ENCODE results near the gene TTC31.

DNA sequence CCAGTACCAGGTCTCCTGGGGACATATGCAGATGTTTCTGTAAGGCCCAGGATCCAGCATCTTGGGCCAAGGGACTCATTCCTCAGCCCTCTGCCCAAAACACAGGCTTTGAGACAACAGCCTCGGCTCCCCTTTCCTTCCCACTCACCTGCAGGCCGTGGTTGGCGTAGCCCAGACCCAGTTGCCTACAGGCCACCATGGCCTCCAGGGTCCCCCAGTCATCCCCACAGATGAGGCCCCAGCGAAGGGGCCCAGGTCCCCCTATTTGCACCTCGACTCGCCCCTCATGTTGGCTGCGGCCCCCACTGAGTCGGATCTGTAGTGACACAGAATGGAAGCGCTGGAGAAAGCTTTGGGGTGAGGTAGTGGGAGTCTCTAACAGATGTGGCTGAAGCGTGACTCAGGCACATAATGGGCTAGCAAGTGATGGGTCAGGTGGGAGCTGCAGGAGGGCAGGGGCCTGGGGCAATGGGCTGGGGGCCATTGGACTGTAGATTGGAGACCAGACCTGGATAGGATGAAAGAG, 52.6 kb downstream of the TTC31 start:
- TF ChIP-seq, protein P1, sequence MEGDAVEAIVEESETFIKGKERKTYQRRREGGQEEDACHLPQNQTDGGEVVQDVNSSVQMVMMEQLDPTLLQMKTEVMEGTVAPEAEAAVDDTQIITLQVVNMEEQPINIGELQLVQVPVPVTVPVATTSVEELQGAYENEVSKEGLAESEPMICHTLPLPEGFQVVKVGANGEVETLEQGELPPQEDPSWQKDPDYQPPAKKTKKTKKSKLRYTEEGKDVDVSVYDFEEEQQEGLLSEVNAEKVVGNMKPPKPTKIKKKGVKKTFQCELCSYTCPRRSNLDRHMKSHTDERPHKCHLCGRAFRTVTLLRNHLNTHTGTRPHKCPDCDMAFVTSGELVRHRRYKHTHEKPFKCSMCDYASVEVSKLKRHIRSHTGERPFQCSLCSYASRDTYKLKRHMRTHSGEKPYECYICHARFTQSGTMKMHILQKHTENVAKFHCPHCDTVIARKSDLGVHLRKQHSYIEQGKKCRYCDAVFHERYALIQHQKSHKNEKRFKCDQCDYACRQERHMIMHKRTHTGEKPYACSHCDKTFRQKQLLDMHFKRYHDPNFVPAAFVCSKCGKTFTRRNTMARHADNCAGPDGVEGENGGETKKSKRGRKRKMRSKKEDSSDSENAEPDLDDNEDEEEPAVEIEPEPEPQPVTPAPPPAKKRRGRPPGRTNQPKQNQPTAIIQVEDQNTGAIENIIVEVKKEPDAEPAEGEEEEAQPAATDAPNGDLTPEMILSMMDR (IDR thresholded peaks at IDR 0.05), result no peak
- TF ChIP-seq POLR2A (IDR thresholded peaks at IDR 0.05) (no peak), POLR2AphosphoS5 (IDR thresholded peaks at IDR 0.05) (no peak)

All from stomach (tissue), 4 donors.